Measurements from ENCODE around the gene SNX10.

Gene SNX10

DNA sequence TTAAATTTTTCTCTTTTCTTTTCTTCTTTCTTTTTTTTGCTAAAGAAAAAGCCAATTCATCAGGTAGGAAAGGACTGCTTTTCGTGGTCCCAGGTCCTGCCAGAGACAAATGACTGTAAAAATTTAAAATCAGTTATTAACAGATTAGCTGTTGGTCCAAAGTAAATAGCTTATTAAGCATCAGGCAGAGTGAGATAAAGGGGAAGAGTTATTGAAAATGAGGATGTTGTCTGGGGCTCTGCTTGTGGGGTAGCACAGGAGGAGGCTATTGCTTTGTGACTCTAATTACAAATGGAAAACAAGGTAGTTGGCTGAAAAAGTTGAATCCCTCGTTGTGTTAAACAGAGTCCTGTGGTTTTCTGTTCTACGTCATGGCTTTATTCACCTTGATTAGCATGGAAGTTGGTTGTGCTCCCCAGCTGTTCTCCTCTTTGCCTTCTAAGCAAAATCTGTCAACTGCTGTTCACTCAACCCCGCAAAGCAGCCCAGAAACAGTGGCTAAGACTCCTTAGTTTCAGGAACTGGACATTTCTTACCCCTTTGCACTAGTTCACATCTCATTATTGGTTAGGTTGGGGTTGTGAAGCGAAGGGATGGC, 128.9 kb downstream of the SNX10 start:
- Histone ChIP-seq H3F3A (ENCODE audit: control insufficient read depth, insufficient read depth) (no peaks in the 10 kb centered on the region), H3K9me2 (replicated peaks; ENCODE audit: control insufficient read depth, low read length) (no peaks in the 10 kb centered on the region), H3K4me1 (ENCODE audit: control insufficient read depth, low read length) (no peaks in the 10 kb centered on the region), H3K27me3 (ENCODE audit: control insufficient read depth, low read length) (peaks cover 22% of the 10 kb centered on the region), H3K9me3 (ENCODE audit: control insufficient read depth, insufficient read depth, low read length) (no peaks in the 10 kb centered on the region), H3K4me2 (ENCODE audit: low read length) (no peak overlapping the region), H3K27ac (ENCODE audit: low read depth, low read length) (no peak overlapping the region), H3K4me3 (ENCODE audit: low read length) (no peak overlapping the region), H3K36me3 (ENCODE audit: control insufficient read depth, low read length) (no peaks in the 10 kb centered on the region), H3K79me2 (ENCODE audit: control insufficient read depth, low read length) (no peaks in the 10 kb centered on the region), H4K20me1 (ENCODE audit: control insufficient read depth, insufficient read depth, low read depth, low read length) (no peaks in the 10 kb centered on the region)
- TF ChIP-seq EZH2phosphoT487 (IDR thresholded peaks at IDR 0.05; ENCODE audit: borderline replicate concordance, low read length), result no peak

DNA sequence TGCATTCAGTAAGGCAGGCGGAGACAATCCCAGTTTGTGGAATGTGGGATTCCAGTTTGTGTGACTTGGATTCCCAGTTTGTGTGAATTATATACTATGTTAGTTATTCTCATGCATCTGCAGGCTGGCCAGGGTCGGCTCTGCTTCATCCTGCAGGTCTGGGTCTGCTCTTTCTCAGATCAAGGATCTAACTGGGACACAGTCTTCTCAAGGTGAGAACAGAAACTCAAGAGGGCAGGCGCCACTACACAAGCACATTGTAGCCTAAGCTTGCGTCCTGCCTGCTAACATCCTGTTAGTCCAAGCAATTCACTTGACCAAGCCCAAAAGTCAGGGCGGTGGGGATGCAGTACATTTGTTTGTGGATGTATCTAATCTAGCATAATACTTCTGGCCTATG, 131.1 kb downstream of the SNX10 start:
- H3K27ac ChIP-seq (ENCODE audit: low read depth, low read length), result no peak overlapping the region
- no peaks in the 10 kb centered on the region for H3K9me3 ChIP-seq (ENCODE audit: control insufficient read depth, insufficient read depth, low read length)

DNA sequence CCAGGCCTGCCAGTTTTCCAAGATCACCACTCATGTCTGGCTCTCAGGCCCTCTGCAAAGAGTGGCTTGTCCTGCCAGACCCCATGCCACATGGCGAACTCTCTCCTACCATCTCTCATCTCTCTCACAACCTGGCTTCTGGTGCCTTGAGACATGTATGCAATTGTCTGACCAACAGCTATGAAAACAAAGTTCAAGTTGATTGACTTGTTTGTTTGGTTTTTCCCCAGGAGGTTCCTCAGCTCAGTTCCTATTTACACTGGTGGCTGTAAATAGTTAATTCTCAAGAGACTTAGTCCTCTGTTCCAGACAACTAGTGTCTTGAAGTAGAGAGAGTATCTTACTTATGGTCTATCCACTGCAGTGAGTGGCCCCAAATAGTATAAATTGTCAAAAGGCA, 131.8 kb downstream of the SNX10 start:
- Histone ChIP-seq H3K4me1 (ENCODE audit: control insufficient read depth, low read length) (no peaks in the 10 kb centered on the region), H3K4me2 (ENCODE audit: low read length) (no peak overlapping the region), H3K27ac (ENCODE audit: low read depth, low read length) (no peak overlapping the region), H3F3A (ENCODE audit: control insufficient read depth, insufficient read depth) (no peaks in the 10 kb centered on the region), H3K79me2 (ENCODE audit: control insufficient read depth, low read length) (no peaks in the 10 kb centered on the region), H3K27me3 (ENCODE audit: control insufficient read depth, low read length) (peaks cover 9% of the 10 kb centered on the region), H3K4me3 (ENCODE audit: low read length) (no peak overlapping the region), H4K20me1 (ENCODE audit: control insufficient read depth, insufficient read depth, low read depth, low read length) (no peaks in the 10 kb centered on the region), H3K9me3 (ENCODE audit: control insufficient read depth, insufficient read depth, low read length) (no peaks in the 10 kb centered on the region), H3K36me3 (ENCODE audit: control insufficient read depth, low read length) (no peaks in the 10 kb centered on the region), H3K9me2 (replicated peaks; ENCODE audit: control insufficient read depth, low read length) (no peaks in the 10 kb centered on the region)
- no peak for TF ChIP-seq EZH2phosphoT487 (IDR thresholded peaks at IDR 0.05; ENCODE audit: borderline replicate concordance, low read length)
- TF ChIP-seq, protein P1, sequence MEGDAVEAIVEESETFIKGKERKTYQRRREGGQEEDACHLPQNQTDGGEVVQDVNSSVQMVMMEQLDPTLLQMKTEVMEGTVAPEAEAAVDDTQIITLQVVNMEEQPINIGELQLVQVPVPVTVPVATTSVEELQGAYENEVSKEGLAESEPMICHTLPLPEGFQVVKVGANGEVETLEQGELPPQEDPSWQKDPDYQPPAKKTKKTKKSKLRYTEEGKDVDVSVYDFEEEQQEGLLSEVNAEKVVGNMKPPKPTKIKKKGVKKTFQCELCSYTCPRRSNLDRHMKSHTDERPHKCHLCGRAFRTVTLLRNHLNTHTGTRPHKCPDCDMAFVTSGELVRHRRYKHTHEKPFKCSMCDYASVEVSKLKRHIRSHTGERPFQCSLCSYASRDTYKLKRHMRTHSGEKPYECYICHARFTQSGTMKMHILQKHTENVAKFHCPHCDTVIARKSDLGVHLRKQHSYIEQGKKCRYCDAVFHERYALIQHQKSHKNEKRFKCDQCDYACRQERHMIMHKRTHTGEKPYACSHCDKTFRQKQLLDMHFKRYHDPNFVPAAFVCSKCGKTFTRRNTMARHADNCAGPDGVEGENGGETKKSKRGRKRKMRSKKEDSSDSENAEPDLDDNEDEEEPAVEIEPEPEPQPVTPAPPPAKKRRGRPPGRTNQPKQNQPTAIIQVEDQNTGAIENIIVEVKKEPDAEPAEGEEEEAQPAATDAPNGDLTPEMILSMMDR (IDR thresholded peaks at IDR 0.05; ENCODE audit: low read depth, low read length, poor library complexity, severe bottlenecking), result no peak

More for the DNA sequence above, 131.1 kb downstream of the SNX10 start:
- Histone ChIP-seq H3K79me2 (ENCODE audit: control insufficient read depth, low read length) (no peaks in the 10 kb centered on the region), H3F3A (ENCODE audit: control insufficient read depth, insufficient read depth) (no peaks in the 10 kb centered on the region), H3K27me3 (ENCODE audit: control insufficient read depth, low read length) (peaks cover 16% of the 10 kb centered on the region), H4K20me1 (ENCODE audit: control insufficient read depth, insufficient read depth, low read depth, low read length) (no peaks in the 10 kb centered on the region), H3K9me2 (replicated peaks; ENCODE audit: control insufficient read depth, low read length) (no peaks in the 10 kb centered on the region), H3K4me2 (ENCODE audit: low read length) (no peak overlapping the region), H3K4me3 (ENCODE audit: low read length) (no peak overlapping the region), H3K36me3 (ENCODE audit: control insufficient read depth, low read length) (no peaks in the 10 kb centered on the region), H3K4me1 (ENCODE audit: control insufficient read depth, low read length) (no peaks in the 10 kb centered on the region)
- TF ChIP-seq, protein P1 (IDR thresholded peaks at IDR 0.05; ENCODE audit: low read depth, low read length, poor library complexity, severe bottlenecking), result no peak
- no peak for TF ChIP-seq EZH2phosphoT487 (IDR thresholded peaks at IDR 0.05; ENCODE audit: borderline replicate concordance, low read length)

Measured in DOHH2 (cell line).